ENCODE results near the gene C19orf53.

GRCh38 chr19:13732337-13732736, 41.9 kb upstream of the C19orf53 start:
- TF ChIP-seq CTCF (IDR thresholded peaks at IDR 0.05) (no peak), POLR2A (IDR thresholded peaks at IDR 0.05) (no peak)

Measured in esophagus squamous epithelium (tissue), 4 donors.